GM12892 (cell line): Measurements from ENCODE around the gene PHEX.

ENCODE experiments used
- POLR2A ChIP-seq: IDR thresholded peaks from 2 replicates; pipeline ENCODE4 v1.6.1; 2011; ENCODE audit warnings: low read depth, low read length, control low read depth
- POLR2AphosphoS5 ChIP-seq: IDR thresholded peaks from 2 replicates; pipeline ENCODE4 v1.6.1; 2011; ENCODE audit warnings: low read depth, low read length, control low read depth

DNA sequence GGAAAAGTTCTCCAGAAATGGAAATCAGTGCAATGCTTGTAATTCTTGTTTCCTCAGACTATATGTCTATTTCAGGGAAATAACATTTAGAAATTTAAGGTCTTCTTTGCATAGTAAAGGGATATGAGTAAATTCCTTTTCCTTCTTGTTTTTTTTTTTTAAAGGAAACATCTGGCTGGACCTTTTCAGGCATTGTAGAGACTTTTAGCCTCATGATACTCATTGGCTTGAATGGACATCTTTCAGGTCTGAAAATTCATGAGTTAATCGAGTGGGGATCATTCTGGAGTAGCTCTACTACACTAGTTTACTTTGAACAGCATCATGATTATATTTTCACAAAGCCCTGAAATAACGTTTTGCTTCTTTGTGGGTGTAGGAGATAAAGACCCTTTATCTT is 152.0 kb downstream of the PHEX start:
- TF ChIP-seq POLR2A, result no peak
- no peak for TF ChIP-seq POLR2AphosphoS5
